Calu3 (cell line): Measurements from ENCODE around the gene TMEM229A. TPM values are rescaled to one million over a fixed set of nuclear protein-coding genes. Genes with fewer than 3 reads are reported as not detected.

Source experiments
- BruUV-seq: library from RNA; stranded (reverse); fragments of 400-500 nt; replicated peaks from 2 replicates; lab custom pipeline; 2021; lab: Mats Ljungman, UMichigan
- CTCF ChIA-PET: fragments of 300-600 bp; sonication (Branson Sonifier 250); formaldehyde crosslinking; loops from one replicate; lab custom pipeline; 2022; ENCODE audit warnings: antibody characterized with exemption; lab: Charles Lee
- DNase-seq: peaks from one replicate; pipeline ENCODE4 v3.0.0; 2022
- H3K27ac Mint-ChIP-seq: one replicate; pipeline ENCODE4 v1.8.0; 2022; ENCODE audit warnings: mixed read lengths; ENCODE audit not compliant: unreplicated experiment
- H3K27me3 Mint-ChIP-seq: one replicate; pipeline ENCODE4 v1.8.0; 2022; ENCODE audit warnings: mixed read lengths; ENCODE audit not compliant: unreplicated experiment
- H3K36me3 Mint-ChIP-seq: one replicate; pipeline ENCODE4 v1.8.0; 2022; ENCODE audit warnings: mild to moderate bottlenecking, moderate library complexity, mixed read lengths; ENCODE audit not compliant: insufficient read depth, unreplicated experiment
- H3K4me1 Mint-ChIP-seq: one replicate; pipeline ENCODE4 v1.8.0; 2022; ENCODE audit warnings: mild to moderate bottlenecking, low read depth, mixed read lengths; ENCODE audit not compliant: unreplicated experiment
- H3K4me3 Mint-ChIP-seq: one replicate; pipeline ENCODE4 v1.8.0; 2022; ENCODE audit warnings: mild to moderate bottlenecking, low read depth, moderate library complexity, mixed read lengths; ENCODE audit not compliant: unreplicated experiment
- H3K9me3 Mint-ChIP-seq: one replicate; pipeline ENCODE4 v1.8.0; 2022; ENCODE audit warnings: low read depth, mixed read lengths; ENCODE audit not compliant: unreplicated experiment
- CTCF ChIP-seq: fragments of 200-600 bp; IDR thresholded peaks from one replicate; pipeline ENCODE4 v1.8.0; 2022; ENCODE audit warnings: antibody characterized with exemption; ENCODE audit not compliant: unreplicated experiment
- intact Hi-C: fragments of 100-400 bp; cut with micrococcal nuclease; formaldehyde crosslinking; loops from one replicate; pipeline ENCODE4 v1.10.0; 2022; ENCODE audit not compliant: unreplicated experiment
- total RNA-seq: library from RNA; stranded (reverse); gene quantifications from 2 replicates; pipeline ENCODE4 v1.2.3, GENCODE V29; 2022

Gene TMEM229A
- total RNA-seq, 1 experiment from 2014 or later: not detected

- no TSS peak for BruUV-seq
- Mint-ChIP-seq H3K27me3 (peaks cover 79% of the 10 kb centered on the region), H3K4me1 (peaks cover 25% of the 10 kb centered on the region), H3K9me3 (no peaks in the 10 kb centered on the region), H3K27ac (no peak overlapping the region), H3K4me3 (peak overlapping the region; percentile 98), H3K36me3 (peaks cover 15% of the 10 kb centered on the region)
- CTCF ChIA-PET: no interaction called here
- intact Hi-C loops: loop anchor here (5.0 kb wide), 1 partner anchor 107 kb away; the partner anchor contains the start of gene SPAM1
- no peak for TF ChIP-seq CTCF
- DNase-seq: no peak
These were observed 1.2 kb upstream of the TMEM229A start for GRCh38 chr7:124033807-124034753.

GRCh38 chr7:124033095-124033806 lies 384 bp upstream of the TMEM229A start:
- CTCF ChIA-PET: no interaction called here
- H3K4me3 Mint-ChIP-seq: peak overlapping the region; percentile 98
- no TSS peak for BruUV-seq
- peaks cover 15% of the 10 kb centered on the region for H3K36me3 Mint-ChIP-seq
- H3K9me3 Mint-ChIP-seq: no peaks in the 10 kb centered on the region
- H3K4me1 Mint-ChIP-seq: peaks cover 21% of the 10 kb centered on the region
- peak; percentile 21 for DNase-seq
- no peak for TF ChIP-seq CTCF
- peaks cover 71% of the 10 kb centered on the region for H3K27me3 Mint-ChIP-seq
- intact Hi-C loops: loop anchor here (5.0 kb wide), 1 partner anchor 106 kb away; the partner anchor contains the start of gene SPAM1
- H3K27ac Mint-ChIP-seq: no peak overlapping the region

- no peak for DNase-seq
- Mint-ChIP-seq H3K27me3 (peaks cover 58% of the 10 kb centered on the region), H3K4me1 (peaks cover 9% of the 10 kb centered on the region), H3K36me3 (peaks cover 11% of the 10 kb centered on the region), H3K27ac (no peak overlapping the region), H3K4me3 (peak overlapping the region; percentile 98), H3K9me3 (no peaks in the 10 kb centered on the region)
- CTCF ChIA-PET: no interaction called here
- TF ChIP-seq CTCF: no peak
- intact Hi-C loops: loop anchor here (5.0 kb wide), 1 partner anchor 105 kb away; the partner anchor contains the start of gene SPAM1
- no TSS peak for BruUV-seq
These were observed 948 bp downstream of the TMEM229A start for GRCh38 chr7:124031919-124032318.

GRCh38 chr7:124031406-124031805 lies 1.5 kb downstream of the TMEM229A start:
- TF ChIP-seq CTCF: no peak
- Mint-ChIP-seq H3K4me3 (peak overlapping the region; percentile 98), H3K9me3 (no peaks in the 10 kb centered on the region), H3K27ac (no peak overlapping the region), H3K36me3 (peaks cover 11% of the 10 kb centered on the region), H3K27me3 (peaks cover 53% of the 10 kb centered on the region), H3K4me1 (peaks cover 9% of the 10 kb centered on the region)
- BruUV-seq: no TSS peak
- CTCF ChIA-PET: interaction anchor here (0.7 kb wide), 1 partner anchor 211 kb away, joined by 3 read pairs; no protein-coding TSS in a partner anchor
- DNase-seq: no peak
- intact Hi-C loops: loop anchor here (5.0 kb wide), 1 partner anchor 104 kb away; the partner anchor contains the start of gene SPAM1
